ENCODE data around the gene NR1H2.
"Not testable (repeated sequence)": the region's sequence is repeated elsewhere in the genome, so short reads cannot be mapped to it uniquely, and the experiment has no call there.

NR1H2 gene

GRCh38 chr19:50376166-50377050, at the start of gene NR1H2:
Gene NR1H2 (plus strand): TSS chr19:50376457. CDS start chr19:50377606, 1,149 bp downstream.
- in situ Hi-C loops (cut with HindIII; ENCODE audit: low sequenced_read_pairs): no loop called here

- in situ Hi-C loops (cut with HindIII; ENCODE audit: low sequenced_read_pairs): no loop called here
Measured at GRCh38 chr19:50327013-50327412, 49.2 kb upstream of the NR1H2 start.

DNA sequence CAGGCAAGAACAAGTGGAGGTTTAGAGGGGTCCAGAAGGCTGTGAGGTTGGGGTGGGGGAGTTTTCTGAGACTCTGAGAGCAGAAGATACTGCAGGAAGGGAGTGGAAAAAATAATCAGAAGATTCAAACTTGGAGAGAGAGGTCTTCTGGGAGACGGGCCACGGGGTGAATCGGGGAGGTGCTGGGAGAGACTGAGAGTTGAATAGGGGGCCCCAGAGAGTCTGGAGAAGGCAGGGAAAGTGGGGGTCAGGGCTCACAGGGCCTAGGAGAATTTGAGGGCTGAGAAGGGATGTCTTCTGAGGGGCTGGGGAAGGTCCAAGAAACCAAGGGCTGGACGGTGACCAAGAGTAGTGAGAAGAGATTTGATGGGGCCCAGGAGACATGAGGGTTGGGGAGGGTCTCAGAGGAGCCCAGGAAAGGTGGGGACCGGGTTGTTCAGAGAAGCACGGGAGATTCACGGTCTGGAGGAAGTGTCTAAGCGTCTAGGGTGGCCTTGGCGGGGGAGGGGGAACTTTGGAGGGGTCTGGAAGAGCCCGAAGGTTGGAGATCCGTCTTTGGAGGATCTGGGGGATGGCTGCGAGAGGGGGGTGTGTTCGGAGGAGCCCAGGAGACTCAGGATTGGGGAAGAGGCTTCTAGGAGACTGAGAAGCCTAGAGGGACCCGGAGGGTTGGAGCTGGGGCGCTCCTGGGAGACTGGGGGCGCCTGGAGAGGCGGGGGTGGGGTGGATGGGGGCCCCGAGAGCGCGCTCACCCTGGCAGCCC, 48.6 kb upstream of the NR1H2 start:
- in situ Hi-C loops (cut with HindIII; ENCODE audit: low sequenced_read_pairs): no loop called here

DNA sequence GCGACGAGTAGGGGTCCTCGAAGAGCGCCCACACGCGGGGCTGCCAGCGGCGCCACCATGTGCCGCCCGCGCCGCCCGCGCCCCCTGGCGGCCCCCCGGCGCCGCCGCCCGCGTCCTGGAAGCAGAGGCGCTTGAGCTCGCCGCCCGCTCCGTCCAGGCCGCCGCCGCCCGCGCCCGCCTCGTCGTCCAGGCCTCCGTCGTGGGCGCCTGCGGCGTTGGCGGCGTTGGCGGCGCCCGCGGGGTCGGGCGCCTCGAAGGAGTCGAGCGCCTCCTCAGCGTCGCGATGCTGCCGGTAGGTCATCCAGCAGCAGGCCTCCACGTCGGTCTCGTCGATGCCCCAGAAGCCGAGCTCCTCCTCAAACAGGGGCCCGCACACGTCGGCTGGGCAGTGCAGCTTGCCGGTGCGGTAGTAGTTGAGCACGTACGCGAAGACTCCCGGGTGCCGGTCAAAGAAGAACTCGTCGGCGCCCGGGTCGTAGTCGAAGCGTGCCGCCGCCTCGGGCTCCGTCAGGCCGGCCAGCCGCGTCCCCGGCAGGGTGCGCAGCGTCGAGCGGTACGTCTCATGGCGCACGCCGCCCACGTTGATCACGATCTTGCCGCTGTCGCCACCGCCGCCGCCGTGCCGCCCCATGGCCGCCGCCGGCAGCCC, 47.9 kb upstream of the NR1H2 start:
- in situ Hi-C loops (cut with HindIII; ENCODE audit: low sequenced_read_pairs): no loop called here

DNA sequence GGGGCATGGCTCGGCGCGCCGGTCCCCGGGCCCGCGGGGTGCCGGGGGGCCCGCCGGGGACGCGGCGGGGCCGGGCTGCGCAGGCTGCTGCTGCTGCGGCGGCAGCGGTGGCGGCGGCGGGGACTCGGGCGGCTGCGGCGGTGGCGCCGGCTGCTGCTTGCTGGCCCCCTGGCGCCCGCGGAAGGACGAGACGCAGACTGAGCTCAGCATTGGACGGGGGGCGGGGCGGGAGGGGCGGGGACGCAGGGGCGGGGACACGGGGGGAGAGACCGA, 47.4 kb upstream of the NR1H2 start:
- in situ Hi-C loops (cut with HindIII; ENCODE audit: low sequenced_read_pairs): no loop called here

DNA sequence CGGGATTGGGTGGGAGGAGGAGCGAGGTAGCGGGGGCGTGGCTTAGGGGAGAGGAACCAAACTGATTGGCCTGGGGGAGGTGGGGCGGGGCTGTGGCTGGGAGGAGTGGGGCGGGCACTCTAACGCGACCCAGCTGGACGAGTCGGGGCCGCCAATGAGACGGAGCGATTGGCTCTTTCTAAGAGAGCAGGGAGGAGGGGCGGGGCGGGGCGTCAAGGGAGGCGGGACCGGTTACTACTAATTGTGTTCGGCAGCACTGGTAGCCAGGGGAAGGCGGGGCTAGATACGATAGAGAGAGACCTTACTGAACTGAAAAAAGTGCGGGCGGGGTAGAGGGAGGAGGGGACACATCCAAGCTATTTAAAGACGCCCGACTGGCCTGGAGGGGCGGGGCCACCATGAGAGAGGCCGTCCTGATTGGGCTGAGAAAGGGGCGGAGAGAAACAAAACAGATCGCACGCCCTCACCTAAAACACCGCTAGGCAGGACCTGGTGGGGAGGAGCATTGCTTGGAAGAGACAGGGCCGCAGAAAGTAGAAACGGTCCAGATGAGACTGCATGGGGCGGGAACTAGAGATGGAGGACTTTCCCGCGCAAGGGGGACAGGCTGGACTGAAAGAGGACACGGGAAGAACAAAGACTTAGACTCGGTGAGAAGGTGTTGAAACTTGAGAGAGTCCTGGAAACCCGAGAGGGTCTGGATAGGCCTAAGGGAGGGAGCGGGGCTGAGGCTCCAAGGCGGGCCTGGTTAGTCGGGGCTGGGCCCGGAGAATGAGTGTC, 46.9 kb upstream of the NR1H2 start, which contains the start of gene KCNC3:
Gene KCNC3 (minus strand): TSS at position 232 of the 780 bp plus-strand sequence. CDS start 295 bp downstream, outside the sequence.
- in situ Hi-C loops (cut with HindIII; ENCODE audit: low sequenced_read_pairs): no loop called here

GRCh38 chr19:50329926-50330294, 46.3 kb upstream of the NR1H2 start:
- in situ Hi-C loops (cut with HindIII; ENCODE audit: low sequenced_read_pairs): loop anchor here (5.0 kb wide), 1 partner anchor 48 kb away; no protein-coding TSS in a partner anchor

GRCh38 chr19:50330365-50331078, 45.7 kb upstream of the NR1H2 start:
- in situ Hi-C loops (cut with HindIII; ENCODE audit: low sequenced_read_pairs): loop anchor here (5.0 kb wide), 1 partner anchor 48 kb away; no protein-coding TSS in a partner anchor

DNA sequence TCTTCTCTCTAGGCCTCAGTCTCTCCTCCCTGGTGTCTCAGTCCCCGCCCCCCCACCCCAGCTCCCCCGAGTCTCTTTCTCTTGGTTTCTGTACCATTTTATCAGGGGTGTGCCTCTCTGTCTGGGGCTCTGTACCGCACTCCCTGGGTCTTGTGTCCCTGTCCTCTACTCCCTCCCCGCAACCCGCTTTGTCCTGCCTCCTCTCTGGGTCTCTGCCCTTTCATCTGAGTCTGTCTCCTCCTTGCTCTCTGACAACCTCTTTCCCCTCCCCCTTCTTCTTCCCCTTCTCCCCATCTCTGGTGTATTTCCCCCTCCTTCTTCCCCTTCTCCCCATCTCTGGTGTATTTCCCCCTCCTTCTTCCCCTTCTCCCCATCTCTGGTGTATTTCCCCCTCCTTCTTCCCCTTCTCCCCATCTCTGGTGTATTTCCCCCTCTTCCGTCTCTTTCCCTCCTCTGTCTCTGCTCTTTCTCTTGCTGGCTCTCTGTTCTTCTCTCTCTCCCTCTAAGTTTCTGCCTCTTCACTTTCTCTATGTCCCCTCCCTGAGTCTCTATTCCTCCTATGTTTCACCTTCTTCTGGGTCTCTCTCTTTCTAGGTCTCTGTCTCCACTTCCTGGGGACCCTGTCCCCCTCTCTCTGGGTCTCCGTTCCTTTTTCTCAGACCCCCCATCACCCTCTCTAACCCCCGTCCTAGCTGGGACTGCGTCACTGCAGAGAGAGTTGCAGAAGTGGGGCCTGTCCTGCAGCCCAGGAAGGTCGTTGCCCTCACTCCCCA, 44.9 kb upstream of the NR1H2 start:
- in situ Hi-C loops (cut with HindIII; ENCODE audit: low sequenced_read_pairs): loop anchor here (5.0 kb wide), 1 partner anchor 49 kb away; no protein-coding TSS in a partner anchor

GRCh38 chr19:50331994-50332243, 44.3 kb upstream of the NR1H2 start:
- in situ Hi-C loops (cut with HindIII; ENCODE audit: low sequenced_read_pairs): loop anchor here (5.0 kb wide), 1 partner anchor 50 kb away; no protein-coding TSS in a partner anchor

- in situ Hi-C loops (cut with HindIII; ENCODE audit: low sequenced_read_pairs): loop anchor here (5.0 kb wide), 1 partner anchor 50 kb away; no protein-coding TSS in a partner anchor
Measured at GRCh38 chr19:50332244-50333038, 43.8 kb upstream of the NR1H2 start.

DNA sequence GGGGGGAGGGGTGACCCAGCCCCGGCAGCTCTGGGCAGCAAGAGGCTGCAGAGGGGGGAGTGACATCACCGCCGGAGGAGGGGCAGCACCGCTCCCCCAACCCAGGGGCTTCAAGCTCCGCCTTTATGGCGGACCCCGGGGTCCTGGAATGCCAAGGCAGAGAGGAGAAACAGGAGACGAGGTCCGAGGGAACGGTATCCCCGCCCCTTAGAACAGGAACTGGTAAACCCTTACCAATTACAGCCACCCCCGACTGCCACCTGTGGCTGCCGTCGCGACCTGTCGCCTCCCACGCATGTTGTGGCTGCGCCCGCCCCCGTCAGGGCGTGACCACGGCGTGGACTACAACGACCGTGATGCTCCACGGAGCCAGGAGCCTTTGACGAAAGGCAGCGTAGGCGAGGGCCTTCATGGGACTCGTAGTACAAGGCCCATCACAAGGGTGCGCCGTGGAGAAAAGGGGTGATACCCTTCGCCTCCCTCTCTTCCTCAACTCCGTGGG, 43.0 kb upstream of the NR1H2 start:
- in situ Hi-C loops (cut with HindIII; ENCODE audit: low sequenced_read_pairs): loop anchor here (5.0 kb wide), 1 partner anchor 51 kb away; no protein-coding TSS in a partner anchor

- in situ Hi-C loops (cut with HindIII; ENCODE audit: low sequenced_read_pairs): loop anchor here (5.0 kb wide), 1 partner anchor 52 kb away; no protein-coding TSS in a partner anchor
Measured at GRCh38 chr19:50333737-50334617, 42.3 kb upstream of the NR1H2 start.

- in situ Hi-C loops (cut with HindIII; ENCODE audit: low sequenced_read_pairs): loop anchor here (5.0 kb wide), 1 partner anchor 53 kb away; no protein-coding TSS in a partner anchor
Measured at GRCh38 chr19:50334741-50335421, 41.4 kb upstream of the NR1H2 start.

GRCh38 chr19:50337031-50337430, 39.2 kb upstream of the NR1H2 start:
- in situ Hi-C loops (cut with HindIII; ENCODE audit: low sequenced_read_pairs): not testable (repeated sequence)

DNA sequence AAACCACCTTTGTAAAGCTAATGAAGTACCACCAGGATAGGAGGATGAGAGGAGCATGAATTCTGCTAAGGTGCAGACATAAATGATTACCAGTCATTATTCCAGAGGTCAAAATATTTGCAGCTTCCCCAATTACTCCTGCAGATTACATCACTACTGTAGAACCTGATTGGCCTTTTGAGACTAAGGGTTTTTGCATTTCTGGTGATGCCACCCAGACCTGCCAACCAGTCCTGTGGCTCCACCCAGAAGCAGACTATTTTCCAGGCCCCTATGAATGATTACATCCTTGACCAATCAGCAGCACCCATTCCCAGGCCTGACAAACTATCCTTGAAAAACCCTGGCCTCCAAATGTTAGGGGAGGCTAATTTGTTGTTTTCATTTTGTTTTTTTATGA, 35.9 kb upstream of the NR1H2 start:
- in situ Hi-C loops (cut with HindIII; ENCODE audit: low sequenced_read_pairs): no loop called here
